GM12864 (cell line): ENCODE results near the gene QPRT.

Experiments
- DNase-seq: peaks from one replicate; pipeline ENCODE4 v3.0.0-alpha.2; 2011; ENCODE audit warnings: low read depth
- H3K4me3 ChIP-seq: 2 replicates; pipeline ENCODE4 v1.5.1; 2011; ENCODE audit warnings: mild to moderate bottlenecking, low read depth, low read length, control low read depth
- CTCF ChIP-seq: IDR thresholded peaks from 2 replicates; pipeline ENCODE4 v1.5.1; 2011; ENCODE audit warnings: low read depth, mild to moderate bottlenecking, moderate library complexity, low read length, control low read depth, inconsistent platforms; ENCODE audit errors: missing control alignments

Gene QPRT

GRCh38 chr16:29697391-29697790, 18.4 kb downstream of the QPRT start:
- no peak overlapping the region for H3K4me3 ChIP-seq
- TF ChIP-seq CTCF: no peak
- DNase-seq: no peak

- no peak for TF ChIP-seq CTCF
Measured at GRCh38 chr16:29698042-29698441, 19.1 kb downstream of the QPRT start.

GRCh38 chr16:29698484-29699323, 19.7 kb downstream of the QPRT start:
- TF ChIP-seq CTCF: no peak
- DNase-seq: no peak
- H3K4me3 ChIP-seq: no peak overlapping the region

More at GRCh38 chr16:29698042-29698441, 19.1 kb downstream of the QPRT start:
- DNase-seq: no peak
- no peak overlapping the region for H3K4me3 ChIP-seq

GRCh38 chr16:29699324-29700219, 20.6 kb downstream of the QPRT start:
- TF ChIP-seq CTCF: no peak
- no peak for DNase-seq
- no peak overlapping the region for H3K4me3 ChIP-seq

GRCh38 chr16:29700253-29700987, 21.4 kb downstream of the QPRT start:
- TF ChIP-seq CTCF: peak; percentile 86
- H3K4me3 ChIP-seq: no peak overlapping the region
- DNase-seq: no peak

GRCh38 chr16:29701214-29701555, 22.2 kb downstream of the QPRT start:
- H3K4me3 ChIP-seq: no peak overlapping the region
- DNase-seq: no peak
- TF ChIP-seq CTCF: no peak
